Vagina (tissue), 2 donors: Measurements from ENCODE around the gene ATOH8. TPM values are rescaled to one million over a fixed set of nuclear protein-coding genes. Genes with fewer than 3 reads are reported as not detected.

ENCODE experiments used
- DNase-seq, 2 donors: peaks; one replicate each; pipeline ENCODE4 v3.0.0-alpha.2; 2017; ENCODE audit errors: extremely low spot score in 2 of 2
- H3K27ac ChIP-seq: fragments of 200-600 bp; sonication (generic); one replicate; pipeline ENCODE4 v1.5.1; 2019
- H3K27me3 ChIP-seq: fragments of 200-600 bp; sonication (generic); one replicate; pipeline ENCODE4 v1.5.1; 2019
- H3K36me3 ChIP-seq, 2 donors: fragments of 200-600 bp; sonication (generic); one replicate each; pipeline ENCODE4 v1.5.1; 2017 to 2019
- H3K4me1 ChIP-seq: fragments of 200-600 bp; sonication (generic); one replicate; pipeline ENCODE4 v1.5.1; 2019
- H3K4me3 ChIP-seq, 2 donors: fragments of 200-600 bp; sonication (generic); 1 replicate in 1 of 2; 2 replicates in 1 of 2; pipeline ENCODE4 v1.5.1; 2016 to 2019
- H3K9me3 ChIP-seq: fragments of 200-600 bp; sonication (generic); one replicate; pipeline ENCODE4 v1.5.1; 2019
- CTCF ChIP-seq, 3 experiments: fragments of 450-650 bp in 2 of 3; fragments of 200-600 bp in 1 of 3; sonication (generic) in 1 of 3; IDR thresholded peaks; one replicate each; pipeline ENCODE4 v1.5.1; 2017 to 2019; ENCODE audit warnings: antibody characterized with exemption in 3 of 3, mild to moderate bottlenecking in 2 of 3, moderate library complexity in 2 of 3
- POLR2A ChIP-seq, 2 donors: fragments of 450-650 bp; IDR thresholded peaks; one replicate each; pipeline ENCODE4 v1.6.1; 2017; ENCODE audit warnings: antibody characterized with exemption in 2 of 2, mild to moderate bottlenecking in 2 of 2, moderate library complexity in 2 of 2
- POLR2AphosphoS5 ChIP-seq, 2 donors: sonication (generic); formaldehyde crosslinking; IDR thresholded peaks; one replicate each; pipeline ENCODE4 v1.9.0; 2017; ENCODE audit warnings: antibody characterized with exemption in 2 of 2, mild to moderate bottlenecking in 2 of 2, low read depth in 1 of 2; ENCODE audit not compliant: insufficient read depth in 1 of 2
- intact Hi-C: fragments of 100-400 bp; cut with DNase I; formaldehyde crosslinking; loops from one replicate; pipeline ENCODE4 v1.15.1; 2023
- total RNA-seq: library from RNA; depleted of rRNA; stranded (reverse); fragments of >200 nt; gene quantifications from one replicate; pipeline ENCODE4 v1.2.3, GENCODE V29; 2016

Gene ATOH8, protein sequence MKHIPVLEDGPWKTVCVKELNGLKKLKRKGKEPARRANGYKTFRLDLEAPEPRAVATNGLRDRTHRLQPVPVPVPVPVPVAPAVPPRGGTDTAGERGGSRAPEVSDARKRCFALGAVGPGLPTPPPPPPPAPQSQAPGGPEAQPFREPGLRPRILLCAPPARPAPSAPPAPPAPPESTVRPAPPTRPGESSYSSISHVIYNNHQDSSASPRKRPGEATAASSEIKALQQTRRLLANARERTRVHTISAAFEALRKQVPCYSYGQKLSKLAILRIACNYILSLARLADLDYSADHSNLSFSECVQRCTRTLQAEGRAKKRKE
- 66.5 TPM for total RNA-seq

DNA sequence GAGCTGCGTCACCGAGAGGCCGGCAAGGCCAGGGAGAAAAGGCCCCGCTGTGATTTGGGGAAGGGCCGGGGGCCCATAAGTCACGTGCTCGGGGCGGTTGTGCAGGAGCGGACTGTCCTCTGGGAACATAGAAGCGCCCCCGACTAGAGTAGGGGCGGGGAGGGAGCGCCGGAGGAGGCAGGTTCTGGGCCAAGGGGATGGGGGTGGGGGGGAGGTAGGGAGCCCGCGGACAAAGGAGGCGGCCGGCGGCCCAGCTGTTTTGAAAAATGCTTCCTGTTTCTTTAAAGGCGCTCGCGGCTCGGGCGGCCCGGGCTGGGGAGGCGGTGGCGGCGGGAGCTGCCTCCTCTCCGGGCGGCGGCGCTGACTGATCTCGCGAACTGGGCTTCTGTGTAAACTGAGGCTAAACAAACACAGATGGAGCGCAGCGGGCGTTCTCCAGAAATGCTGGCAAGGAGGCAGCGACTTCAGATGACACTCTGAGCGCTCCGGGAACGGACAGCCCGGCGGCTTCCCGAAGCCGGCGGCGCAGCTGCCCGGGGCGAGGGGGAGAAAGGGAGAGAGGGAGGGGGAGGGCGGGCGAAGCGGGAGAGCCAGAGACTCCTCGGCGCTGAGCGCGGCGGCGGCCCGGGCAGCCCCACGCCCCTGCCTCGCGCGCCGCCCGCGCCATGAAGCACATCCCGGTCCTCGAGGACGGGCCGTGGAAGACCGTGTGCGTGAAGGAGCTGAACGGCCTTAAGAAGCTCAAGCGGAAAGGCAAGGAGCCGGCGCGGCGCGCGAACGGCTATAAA lies at the start of gene ATOH8:
ATOH8 (plus strand) TSS at position 467 of the 788 bp plus-strand sequence; CDS start at position 666, 199 bp downstream.
- DNase-seq, result no peak
- TF ChIP-seq POLR2AphosphoS5 (IDR thresholded peaks at IDR 0.05; ENCODE audit: insufficient read depth in 1 of 2, low read depth in 1 of 2) (peak in 1 of 2 donors; percentile 82), CTCF (IDR thresholded peaks at IDR 0.05) (no peak), POLR2A (IDR thresholded peaks at IDR 0.05) (peak in 1 of 2 donors; percentile 30)
- Histone ChIP-seq H3K36me3 (no peaks in the 10 kb centered on the region), H3K27me3 (no peaks in the 10 kb centered on the region), H3K27ac (peak within 1 kb of the TSS; percentile 86), H3K9me3 (no peaks in the 10 kb centered on the region), H3K4me3 (peak within 1 kb of the TSS; percentile 66 to 91), H3K4me1 (peaks cover 73% of the 10 kb centered on the region)
- intact Hi-C loops, result loop anchor here (5.0 kb wide), 1 partner anchor 39 kb away; no protein-coding TSS in a partner anchor

- DNase-seq, result no peak
- H3K36me3 ChIP-seq, result no peaks in the 10 kb centered on the region
- no peaks in the 10 kb centered on the region for H3K27me3 ChIP-seq
- no peaks in the 10 kb centered on the region for H3K9me3 ChIP-seq
- no peaks in the 10 kb centered on the region for H3K4me1 ChIP-seq
- no peak overlapping the region for H3K4me3 ChIP-seq
- no peak overlapping the region for H3K27ac ChIP-seq
- TF ChIP-seq CTCF (IDR thresholded peaks at IDR 0.05), result no peak
- TF ChIP-seq POLR2A (IDR thresholded peaks at IDR 0.05), result no peak
- no peak for TF ChIP-seq POLR2AphosphoS5 (IDR thresholded peaks at IDR 0.05; ENCODE audit: insufficient read depth in 1 of 2, low read depth in 1 of 2)
- intact Hi-C loops, result no loop called here
Measured at GRCh38 chr2:85704038-85704437, 49.8 kb upstream of the ATOH8 start.

- Histone ChIP-seq H3K27ac (peak overlapping the region; percentile 5), H3K36me3 (no peaks in the 10 kb centered on the region), H3K27me3 (no peaks in the 10 kb centered on the region), H3K4me3 (no peak overlapping the region), H3K9me3 (no peaks in the 10 kb centered on the region), H3K4me1 (no peaks in the 10 kb centered on the region)
- no peak for DNase-seq
- TF ChIP-seq POLR2AphosphoS5 (IDR thresholded peaks at IDR 0.05; ENCODE audit: insufficient read depth in 1 of 2, low read depth in 1 of 2), result no peak
- TF ChIP-seq POLR2A (IDR thresholded peaks at IDR 0.05), result no peak
- no peak for TF ChIP-seq CTCF (IDR thresholded peaks at IDR 0.05)
- intact Hi-C loops, result loop anchor here (5.0 kb wide), 1 partner anchor 68 kb away; no protein-coding TSS in a partner anchor
Measured at GRCh38 chr2:85704800-85705679, 48.8 kb upstream of the ATOH8 start.

GRCh38 chr2:85705680-85706039 lies 48.1 kb upstream of the ATOH8 start:
- peak overlapping the region; percentile 44 for H3K27ac ChIP-seq
- no peaks in the 10 kb centered on the region for H3K9me3 ChIP-seq
- intact Hi-C loops, result loop anchor here (5.0 kb wide), 1 partner anchor 68 kb away; no protein-coding TSS in a partner anchor
- H3K36me3 ChIP-seq, result no peaks in the 10 kb centered on the region
- H3K4me3 ChIP-seq, result no peak overlapping the region
- H3K27me3 ChIP-seq, result no peaks in the 10 kb centered on the region
- TF ChIP-seq POLR2AphosphoS5 (IDR thresholded peaks at IDR 0.05; ENCODE audit: insufficient read depth in 1 of 2, low read depth in 1 of 2) (peak in 1 of 2 donors; percentile 75), CTCF (IDR thresholded peaks at IDR 0.05) (no peak)
- no peak for DNase-seq
- H3K4me1 ChIP-seq, result no peaks in the 10 kb centered on the region
